Endothelial cell of umbilical vein (primary cell): ENCODE measurements around the gene STX12. TPM values are rescaled to one million over a fixed set of nuclear protein-coding genes. Genes with fewer than 3 reads are reported as not detected.

ENCODE experiments used
- BruUV-seq: library from RNA; stranded (reverse); fragments of 400-500 nt; replicated peaks from 2 replicates; lab custom pipeline; 2021; lab: Mats Ljungman, UMichigan
- CTCF ChIA-PET: fragments of 300-600, 350-600 bp; sonication (Branson Sonifier 250); formaldehyde crosslinking; loops from one replicate; lab custom pipeline; 2021; ENCODE audit warnings: antibody characterized with exemption, inconsistent platforms; lab: Charles Lee
- POLR2A ChIA-PET: fragments of 300-600, 350-600 bp; sonication (Branson Sonifier 250); formaldehyde crosslinking; loops from one replicate; lab custom pipeline; 2021; ENCODE audit warnings: antibody characterized with exemption, inconsistent platforms; lab: Charles Lee
- DNase-seq: peaks from one replicate; pipeline ENCODE4 v3.0.0-alpha.2; 2011; ENCODE audit warnings: low read depth, low spot score
- FAIRE-seq: peaks from 2 replicates; lab custom pipeline; 2011; peaks lifted over from hg19 to GRCh38; lab: Jason Lieb, UNC
- H2AFZ ChIP-seq: 2 replicates; pipeline ENCODE4 v1.6.0; 2012; ENCODE audit warnings: low read depth, low read length, control low read depth, inconsistent platforms
- H3K27ac ChIP-seq: 2 replicates; pipeline ENCODE4 v1.5.1; 2011; ENCODE audit warnings: low read depth, mild to moderate bottlenecking, control low read depth, low read length, moderate library complexity; ENCODE audit not compliant: insufficient read depth
- H3K27me3 ChIP-seq, 2 experiments: 2 replicates each; pipeline versions ENCODE4 v1.6.0 to v1.6.1; 2011; ENCODE audit warnings: low read length in 2 of 2, mixed read lengths in 1 of 2; ENCODE audit not compliant: control insufficient read depth in 2 of 2, insufficient read depth in 2 of 2
- H3K36me3 ChIP-seq, 2 experiments: 2 replicates in 1 of 2; 3 replicates in 1 of 2; pipeline ENCODE4 v1.5.1; 2011; ENCODE audit warnings: low read length in 2 of 2, mild to moderate bottlenecking in 1 of 2, moderate library complexity in 1 of 2; ENCODE audit not compliant: control insufficient read depth in 2 of 2, insufficient read depth in 2 of 2; ENCODE audit errors: extremely low read depth in 1 of 2
- H3K4me1 ChIP-seq: 3 replicates; pipeline ENCODE4 v1.5.1; 2011; ENCODE audit warnings: mild to moderate bottlenecking, low read length; ENCODE audit not compliant: control insufficient read depth, insufficient read depth; ENCODE audit errors: extremely low read depth
- H3K4me2 ChIP-seq: 2 replicates; pipeline ENCODE4 v1.6.1; 2011; ENCODE audit warnings: low read length, control low read depth, mixed read lengths; ENCODE audit not compliant: insufficient read depth
- H3K4me3 ChIP-seq, 3 experiments: fragments of 200-600 bp in 1 of 3; sonication (generic), shearing (Covaris generic) in 1 of 3; replicated peaks in 1 of 3; 2 replicates each; pipeline ENCODE4 v1.5.1; 2011 to 2016; ENCODE audit warnings: control low read depth in 3 of 3, low read length in 3 of 3, mild to moderate bottlenecking in 2 of 3, inconsistent platforms in 1 of 3, low read depth in 1 of 3, moderate library complexity in 1 of 3; ENCODE audit not compliant: insufficient read depth in 1 of 3
- H3K79me2 ChIP-seq: 2 replicates; pipeline ENCODE4 v1.6.0; 2012; ENCODE audit warnings: low read length, inconsistent platforms; ENCODE audit not compliant: control insufficient read depth, insufficient read depth
- H3K9ac ChIP-seq: replicated peaks from 2 replicates; pipeline ENCODE3; 2011; ENCODE audit warnings: low read length, control low read depth; ENCODE audit not compliant: insufficient read depth; ENCODE audit errors: extremely low read depth
- H3K9me1 ChIP-seq: replicated peaks from 3 replicates; pipeline ENCODE4 v1.6.0; 2011; ENCODE audit warnings: mild to moderate bottlenecking, low read length; ENCODE audit not compliant: control insufficient read depth, insufficient read depth; ENCODE audit errors: extremely low read depth
- H3K9me3 ChIP-seq: replicated peaks from 2 replicates; pipeline ENCODE4 v1.5.1; 2012; ENCODE audit warnings: low read length, inconsistent platforms; ENCODE audit not compliant: control insufficient read depth, insufficient read depth
- H4K20me1 ChIP-seq: replicated peaks from 2 replicates; pipeline ENCODE3; 2011; ENCODE audit warnings: mild to moderate bottlenecking, low read length; ENCODE audit not compliant: control insufficient read depth, insufficient read depth; ENCODE audit errors: extremely low read depth
- CTCF ChIP-seq, 2 donors: IDR thresholded peaks; 1 replicate in 1 of 2; 2 replicates in 1 of 2; pipeline ENCODE4 v1.5.1; 2011; ENCODE audit warnings: low read length in 2 of 2, mild to moderate bottlenecking in 2 of 2, moderate library complexity in 2 of 2, control low read depth in 1 of 2, inconsistent platforms in 1 of 2, low read depth in 1 of 2; ENCODE audit not compliant: insufficient read depth in 1 of 2; ENCODE audit errors: extremely low read depth in 1 of 2
- EZH2 ChIP-seq: IDR thresholded peaks from 2 replicates; pipeline ENCODE4 v1.6.1; 2012; ENCODE audit warnings: borderline replicate concordance, low read depth, mild to moderate bottlenecking, moderate library complexity, low read length, inconsistent platforms; ENCODE audit not compliant: severe bottlenecking
- FOS ChIP-seq: IDR thresholded peaks from 2 replicates; pipeline ENCODE4 v1.6.1; 2011; ENCODE audit warnings: mild to moderate bottlenecking, low read length, moderate library complexity, borderline replicate concordance; ENCODE audit not compliant: insufficient read depth
- GATA2 ChIP-seq: IDR thresholded peaks from 2 replicates; pipeline ENCODE4 v1.7.0; 2011; ENCODE audit warnings: low read depth, mild to moderate bottlenecking, moderate library complexity, mixed read lengths, low read length; ENCODE audit not compliant: insufficient read length, insufficient read depth
- JUN ChIP-seq: IDR thresholded peaks from 2 replicates; pipeline ENCODE4 v1.6.1; 2011; ENCODE audit warnings: borderline replicate concordance, low read depth; ENCODE audit not compliant: insufficient read length, insufficient read depth
- MYC ChIP-seq: IDR thresholded peaks from one replicate; pipeline ENCODE4 v1.6.1; 2011; ENCODE audit warnings: mild to moderate bottlenecking, low read depth, low read length
- POLR2A ChIP-seq: IDR thresholded peaks from 2 replicates; pipeline ENCODE4 v1.6.1; 2012; ENCODE audit warnings: low read depth, mild to moderate bottlenecking, control low read depth, low read length
- POLR2AphosphoS5 ChIP-seq: IDR thresholded peaks from 2 replicates; pipeline ENCODE4 v1.6.1; 2012; ENCODE audit warnings: low read depth, mild to moderate bottlenecking, control low read depth, low read length, moderate library complexity; ENCODE audit not compliant: insufficient read depth
- dilution Hi-C: fragments of 300-500 bp; cut with MboI; formaldehyde crosslinking; loops from one replicate; pipeline ENCODE4 v1.15.0; 2019; ENCODE audit warnings: low sequenced_read_pairs; ENCODE audit not compliant: extremely low pct_ligation_motif_present
- intact Hi-C: fragments of 100-400 bp; cut with micrococcal nuclease; formaldehyde crosslinking; loops from one replicate; pipeline ENCODE4 v1.10.0; 2022
- polyA plus RNA-seq, 4 experiments: library from polyadenylated mRNA; depleted of rRNA in 3 of 4; stranded (reverse) in 3 of 4; unstranded in 1 of 4; fragments of >200 nt; gene quantifications; 2 replicates each; pipeline versions ENCODE4 v1.2.1 to v1.2.3, GENCODE V29; 2011 to 2012; ENCODE audit warnings: missing spikeins in 1 of 4
- total RNA-seq: library from RNA; stranded (reverse); gene quantifications from 2 replicates; pipeline ENCODE4 v1.2.3, GENCODE V29; 2021
- TF ChIP-seq, protein P1 (sequence below): IDR thresholded peaks from 2 replicates; pipeline ENCODE4 v1.6.1; 2011; ENCODE audit not compliant: insufficient read depth, insufficient read length

STX12 gene
- total and polyA plus RNA-seq, 2 donors (not counting 3 experiments of a cell fraction or from before 2014, with no cell fraction given) = 28.7 to 90.3 TPM

GRCh38 chr1:27868556-27868931, 95.5 kb downstream of the STX12 start:
- TF ChIP-seq, protein P1, sequence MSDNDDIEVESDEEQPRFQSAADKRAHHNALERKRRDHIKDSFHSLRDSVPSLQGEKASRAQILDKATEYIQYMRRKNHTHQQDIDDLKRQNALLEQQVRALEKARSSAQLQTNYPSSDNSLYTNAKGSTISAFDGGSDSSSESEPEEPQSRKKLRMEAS = no peak
- no peak for TF ChIP-seq CTCF (IDR thresholded peaks at IDR 0.05; ENCODE audit: extremely low read depth in 1 of 2, insufficient read depth in 1 of 2, low read depth in 1 of 2, low read length in 2 of 2)
- TF ChIP-seq JUN = no peak
- no peak for TF ChIP-seq EZH2
- TF ChIP-seq POLR2AphosphoS5 = no peak
- TF ChIP-seq GATA2 = no peak
- no peak for TF ChIP-seq MYC
- TF ChIP-seq POLR2A = no peak
- TF ChIP-seq FOS = no peak
- H3K27ac ChIP-seq = no peak overlapping the region
- H3K9me3 ChIP-seq = no peaks in the 10 kb centered on the region
- no peaks in the 10 kb centered on the region for H3K79me2 ChIP-seq
- no peaks in the 10 kb centered on the region for H4K20me1 ChIP-seq
- peak overlapping the region; percentile 12 for H2AFZ ChIP-seq
- no TSS peak for BruUV-seq
- no peaks in the 10 kb centered on the region for H3K36me3 ChIP-seq
- dilution Hi-C loops (no loop called here), intact Hi-C loops (no loop called here)
- H3K4me3 ChIP-seq = no peak overlapping the region
- peaks cover 8% of the 10 kb centered on the region for H3K4me1 ChIP-seq
- no peak overlapping the region for H3K9ac ChIP-seq
- CTCF ChIA-PET = interaction anchor here (2.1 kb wide), 1 partner anchor 11 kb away, joined by 11 read pairs; no protein-coding TSS in a partner anchor
- no peak for FAIRE-seq
- H3K27me3 ChIP-seq = no peaks in the 10 kb centered on the region
- no peak for DNase-seq
- POLR2A ChIA-PET = no interaction called here
- no peaks in the 10 kb centered on the region for H3K9me1 ChIP-seq
- H3K4me2 ChIP-seq = no peak overlapping the region
